Effector memory CD4-positive, alpha-beta T cell (primary cell): Measurements from ENCODE around the gene AAK1.

ENCODE experiments used
- DNase-seq, 3 donors: peaks; one replicate each; pipeline ENCODE4 v3.0.0-alpha.2; 2020
- H3K27ac ChIP-seq: 2 replicates; pipeline ENCODE4 v1.7.0; 2013; ENCODE audit warnings: mild to moderate bottlenecking, low read length, moderate library complexity; ENCODE audit not compliant: insufficient read depth, poor library complexity, severe bottlenecking
- H3K27me3 ChIP-seq: replicated peaks from 2 replicates; pipeline ENCODE4 v1.7.0; 2013; ENCODE audit warnings: mild to moderate bottlenecking, low read length; ENCODE audit not compliant: insufficient read depth, control insufficient read depth, poor library complexity, severe bottlenecking
- H3K36me3 ChIP-seq: 2 replicates; pipeline ENCODE4 v1.7.0; 2013; ENCODE audit warnings: mild to moderate bottlenecking, low read length, moderate library complexity; ENCODE audit not compliant: control insufficient read depth, insufficient read depth
- H3K4me1 ChIP-seq: 2 replicates; pipeline ENCODE4 v1.7.0; 2013; ENCODE audit warnings: low read length, mild to moderate bottlenecking; ENCODE audit not compliant: control insufficient read depth, insufficient read depth, poor library complexity, severe bottlenecking
- H3K4me3 ChIP-seq: 2 replicates; pipeline ENCODE4 v1.7.0; 2013; ENCODE audit warnings: low read length, low read depth, mild to moderate bottlenecking; ENCODE audit not compliant: insufficient read depth, poor library complexity, severe bottlenecking
- H3K9me3 ChIP-seq: 2 replicates; pipeline ENCODE4 v1.7.0; 2013; ENCODE audit warnings: mild to moderate bottlenecking, low read length, moderate library complexity; ENCODE audit not compliant: control insufficient read depth

Gene AAK1

GRCh38 chr2:69567909-69568300 is 75.6 kb downstream of the AAK1 start:
- H3K27me3 ChIP-seq: no peaks in the 10 kb centered on the region
- H3K36me3 ChIP-seq: no peaks in the 10 kb centered on the region
- DNase-seq: no peak
- H3K4me3 ChIP-seq: no peak overlapping the region
- no peak overlapping the region for H3K27ac ChIP-seq
- H3K4me1 ChIP-seq: peaks cover 46% of the 10 kb centered on the region
- H3K9me3 ChIP-seq: no peaks in the 10 kb centered on the region

GRCh38 chr2:69567157-69567908 is 76.2 kb downstream of the AAK1 start:
- H3K27ac ChIP-seq: no peak overlapping the region
- H3K27me3 ChIP-seq: no peaks in the 10 kb centered on the region
- no peak overlapping the region for H3K4me3 ChIP-seq
- no peaks in the 10 kb centered on the region for H3K36me3 ChIP-seq
- H3K9me3 ChIP-seq: no peaks in the 10 kb centered on the region
- no peak for DNase-seq
- peaks cover 41% of the 10 kb centered on the region for H3K4me1 ChIP-seq

GRCh38 chr2:69566669-69567068 is 76.9 kb downstream of the AAK1 start:
- Histone ChIP-seq H3K4me3 (no peak overlapping the region), H3K27ac (peak overlapping the region; percentile 41), H3K4me1 (peaks cover 41% of the 10 kb centered on the region), H3K36me3 (no peaks in the 10 kb centered on the region), H3K27me3 (no peaks in the 10 kb centered on the region), H3K9me3 (no peaks in the 10 kb centered on the region)
- no peak for DNase-seq

GRCh38 chr2:69565431-69565839 is 78.1 kb downstream of the AAK1 start:
- Histone ChIP-seq H3K4me1 (peaks cover 28% of the 10 kb centered on the region), H3K4me3 (no peak overlapping the region), H3K27me3 (no peaks in the 10 kb centered on the region), H3K27ac (peak overlapping the region; percentile 2), H3K9me3 (no peaks in the 10 kb centered on the region), H3K36me3 (no peaks in the 10 kb centered on the region)
- DNase-seq: peak; percentile 23 to 60 (median 32)

GRCh38 chr2:69564604-69565003 is 78.9 kb downstream of the AAK1 start:
- Histone ChIP-seq H3K36me3 (no peaks in the 10 kb centered on the region), H3K4me3 (no peak overlapping the region), H3K27ac (peak overlapping the region; percentile 6), H3K4me1 (peaks cover 34% of the 10 kb centered on the region), H3K9me3 (no peaks in the 10 kb centered on the region), H3K27me3 (no peaks in the 10 kb centered on the region)
- no peak for DNase-seq

GRCh38 chr2:69563021-69563420 is 80.5 kb downstream of the AAK1 start:
- Histone ChIP-seq H3K27me3 (no peaks in the 10 kb centered on the region), H3K36me3 (no peaks in the 10 kb centered on the region), H3K4me3 (no peak overlapping the region), H3K27ac (no peak overlapping the region), H3K9me3 (no peaks in the 10 kb centered on the region), H3K4me1 (peaks cover 35% of the 10 kb centered on the region)
- DNase-seq: no peak

- Histone ChIP-seq H3K27ac (no peak overlapping the region), H3K9me3 (no peaks in the 10 kb centered on the region), H3K36me3 (peaks cover 5% of the 10 kb centered on the region), H3K4me1 (peaks cover 39% of the 10 kb centered on the region), H3K4me3 (no peak overlapping the region), H3K27me3 (no peaks in the 10 kb centered on the region)
- no peak for DNase-seq
These were observed 82.4 kb downstream of the AAK1 start for GRCh38 chr2:69561101-69561500.

GRCh38 chr2:69560147-69560482 is 83.4 kb downstream of the AAK1 start:
- H3K36me3 ChIP-seq: peaks cover 5% of the 10 kb centered on the region
- H3K27me3 ChIP-seq: no peaks in the 10 kb centered on the region
- H3K9me3 ChIP-seq: no peaks in the 10 kb centered on the region
- H3K4me3 ChIP-seq: no peak overlapping the region
- peaks cover 33% of the 10 kb centered on the region for H3K4me1 ChIP-seq
- DNase-seq: no peak
- no peak overlapping the region for H3K27ac ChIP-seq

GRCh38 chr2:69559442-69560146 is 83.9 kb downstream of the AAK1 start:
- DNase-seq: no peak
- Histone ChIP-seq H3K4me3 (no peak overlapping the region), H3K27me3 (no peaks in the 10 kb centered on the region), H3K36me3 (peaks cover 5% of the 10 kb centered on the region), H3K4me1 (peaks cover 32% of the 10 kb centered on the region), H3K27ac (no peak overlapping the region), H3K9me3 (no peaks in the 10 kb centered on the region)

GRCh38 chr2:69556008-69556407 is 87.5 kb downstream of the AAK1 start:
- Histone ChIP-seq H3K27ac (no peak overlapping the region), H3K27me3 (no peaks in the 10 kb centered on the region), H3K36me3 (peaks cover 5% of the 10 kb centered on the region), H3K4me1 (peaks cover 24% of the 10 kb centered on the region), H3K9me3 (no peaks in the 10 kb centered on the region), H3K4me3 (no peak overlapping the region)
- DNase-seq: no peak
